NCI-H748 (cell line): Measurements from ENCODE around the gene CTSD.
A peak's percentile ranks its signal among the peaks of the same experiment; 100 is the strongest.

Experiments used
- DNase-seq: peaks from one replicate; lab custom pipeline; 2025; ENCODE audit not compliant: unreplicated experiment; lab: John Stamatoyannopoulos, UW

The CTSD gene

GRCh38 chr11:1782831-1783724, 19.4 kb upstream of the CTSD start:
- no peak for DNase-seq

DNA sequence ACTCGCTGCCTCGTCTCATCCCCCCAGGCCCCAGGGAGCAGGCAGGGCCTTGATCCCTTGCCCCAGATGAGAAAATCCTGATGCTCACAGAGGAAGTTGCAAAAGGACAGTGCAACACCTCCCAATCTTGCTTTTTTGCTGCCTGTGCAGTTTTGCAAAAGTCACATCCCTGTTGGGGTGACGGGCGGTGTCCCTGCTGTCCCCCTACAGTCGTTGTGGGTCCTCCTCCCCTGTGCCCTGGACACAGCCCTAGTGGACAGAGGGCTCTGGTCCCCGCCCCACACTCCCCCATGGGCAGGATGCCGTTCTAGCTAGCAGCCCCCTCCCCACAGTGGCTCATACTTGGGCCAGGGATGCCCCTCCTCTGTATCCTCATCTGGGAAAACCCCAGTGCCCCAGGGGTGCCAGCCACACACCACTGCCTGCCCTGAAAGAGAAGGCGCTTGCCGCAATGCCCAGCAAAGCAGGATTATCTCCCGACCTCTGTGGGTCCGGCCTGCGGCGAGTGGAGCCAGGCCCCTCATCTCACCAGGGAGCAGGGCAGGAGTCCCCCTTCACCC, 18.4 kb upstream of the CTSD start:
- no peak for DNase-seq

- DNase-seq = no peak
Measured at GRCh38 chr11:1781593-1781975, 17.9 kb upstream of the CTSD start.

DNA sequence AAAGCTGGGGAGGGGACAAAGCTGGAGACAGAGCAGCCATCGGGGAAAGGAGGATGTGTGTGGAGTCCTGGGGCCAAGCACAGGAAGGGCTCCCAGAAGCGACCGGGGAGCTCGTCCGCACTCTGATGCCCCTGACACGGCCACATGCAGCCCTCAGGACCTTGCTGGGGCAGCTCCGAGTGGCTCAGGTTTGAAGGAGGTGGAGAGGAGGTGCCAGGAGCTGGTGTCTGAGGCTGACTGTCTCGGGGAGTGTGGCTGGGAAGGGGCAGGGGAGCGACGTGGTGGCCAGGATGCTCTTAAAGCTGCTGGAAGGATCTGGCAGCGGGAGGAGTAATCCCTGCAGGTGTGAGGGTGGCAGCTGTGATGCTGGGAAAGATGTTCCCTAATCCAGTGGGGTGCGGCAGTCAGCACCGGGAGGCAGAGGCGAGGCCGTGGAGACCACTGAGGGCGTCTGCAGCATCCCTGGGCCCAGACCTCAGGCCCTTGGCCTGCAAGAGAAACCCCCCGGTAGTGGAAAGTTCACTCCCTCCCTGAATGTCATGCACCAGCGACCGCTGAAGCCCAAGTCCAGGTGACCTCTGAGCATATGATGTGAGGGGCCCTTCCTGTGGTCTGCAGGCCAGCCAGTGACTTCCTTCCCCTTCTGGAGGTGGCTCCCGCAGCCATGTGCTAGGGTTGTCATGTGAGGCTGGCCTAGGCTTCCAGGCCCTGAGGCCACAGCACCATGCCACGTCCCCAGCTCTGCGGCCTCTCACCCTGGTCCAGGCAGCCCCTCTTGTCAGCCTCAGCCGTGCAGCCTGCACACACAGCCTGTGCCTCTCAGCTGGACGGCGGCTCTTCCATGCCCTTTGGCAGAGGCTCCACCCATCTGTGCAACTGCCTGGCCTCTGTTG, 17.2 kb upstream of the CTSD start:
- DNase-seq = no peak

DNA sequence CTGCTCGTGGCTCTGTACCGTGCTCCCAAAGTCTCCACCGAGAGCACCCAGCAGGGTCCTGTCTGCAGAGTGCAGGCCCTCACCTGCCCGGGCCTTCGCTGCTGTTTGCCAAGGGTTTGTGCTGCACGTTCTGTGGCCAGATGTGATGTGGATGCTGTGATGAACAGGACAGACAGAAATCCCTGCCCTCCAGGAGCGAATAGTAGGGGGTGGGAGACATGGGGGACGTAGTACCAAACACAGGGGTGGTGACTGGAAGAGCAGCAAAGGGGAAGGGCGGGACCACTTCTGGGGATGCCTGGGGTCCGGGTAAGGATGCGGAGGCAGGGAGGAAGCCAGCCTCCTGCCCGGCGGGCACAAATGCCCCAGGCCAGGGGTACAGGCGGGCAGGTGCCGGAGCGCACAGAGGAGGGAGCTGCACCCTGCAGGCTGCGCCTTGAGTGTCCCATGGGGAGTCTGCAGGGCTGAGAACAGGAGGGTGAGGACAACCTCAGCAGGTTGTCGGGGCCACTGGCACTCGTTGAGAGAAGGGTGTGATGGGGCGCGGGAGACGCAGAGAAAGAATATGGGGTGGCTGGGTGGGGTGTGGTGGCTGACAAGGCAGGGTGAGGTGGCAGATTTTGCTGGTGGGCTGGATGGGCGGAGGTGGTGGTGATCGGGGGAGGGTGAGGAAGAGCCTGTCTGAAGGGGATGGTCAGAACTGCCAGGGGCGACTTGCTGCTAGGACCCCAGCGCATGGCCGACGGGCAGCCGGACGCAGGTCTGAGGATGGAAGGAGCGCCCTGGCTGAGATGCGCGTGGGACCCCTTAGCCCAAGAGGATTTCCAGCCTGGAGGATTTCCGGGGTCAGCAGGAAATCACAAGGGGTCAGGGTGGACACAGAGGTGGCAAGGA, 16.3 kb upstream of the CTSD start:
- no peak for DNase-seq

DNA sequence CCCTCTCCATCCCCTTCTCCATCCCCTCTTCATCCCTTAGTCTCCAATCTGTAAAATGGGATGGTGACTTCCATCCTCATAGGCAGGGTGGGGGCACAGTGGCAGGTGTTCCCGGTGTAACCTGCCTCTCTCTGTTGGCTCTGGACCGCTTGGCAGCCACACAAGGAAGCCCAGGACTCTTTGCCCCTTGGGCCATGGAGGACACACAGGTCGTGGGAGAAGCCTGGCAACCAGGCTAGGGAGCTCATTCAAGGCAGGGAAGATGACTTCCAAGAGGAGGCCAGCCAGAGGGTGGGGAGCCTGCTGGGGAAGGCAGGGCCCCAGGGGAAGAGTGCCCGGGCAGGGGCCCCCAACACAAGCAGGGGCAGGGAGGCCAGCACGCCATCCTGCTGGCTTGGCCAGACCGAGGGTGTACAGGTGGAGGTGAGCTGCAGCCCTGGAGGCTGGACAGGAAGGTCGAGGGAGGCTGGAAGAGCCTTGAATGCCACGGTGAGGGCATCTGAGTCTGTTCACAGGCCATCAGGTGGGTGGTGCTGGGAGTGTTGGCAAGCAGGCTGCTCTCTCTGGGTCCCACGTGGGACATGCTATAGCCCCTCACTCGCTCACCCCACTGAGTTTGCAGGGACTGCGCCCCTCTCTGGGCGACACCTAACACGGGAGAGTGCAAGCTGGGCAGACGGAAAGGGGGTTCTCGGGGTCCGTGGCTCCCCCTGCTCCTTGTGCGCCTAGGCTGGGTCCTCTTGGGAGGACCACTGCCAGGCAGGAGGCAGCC, 15.5 kb upstream of the CTSD start:
- DNase-seq = no peak

GRCh38 chr11:1778141-1778911, 14.6 kb upstream of the CTSD start:
- no peak for DNase-seq

- no peak for DNase-seq
Measured at GRCh38 chr11:1777737-1778136, 14.0 kb upstream of the CTSD start.

DNA sequence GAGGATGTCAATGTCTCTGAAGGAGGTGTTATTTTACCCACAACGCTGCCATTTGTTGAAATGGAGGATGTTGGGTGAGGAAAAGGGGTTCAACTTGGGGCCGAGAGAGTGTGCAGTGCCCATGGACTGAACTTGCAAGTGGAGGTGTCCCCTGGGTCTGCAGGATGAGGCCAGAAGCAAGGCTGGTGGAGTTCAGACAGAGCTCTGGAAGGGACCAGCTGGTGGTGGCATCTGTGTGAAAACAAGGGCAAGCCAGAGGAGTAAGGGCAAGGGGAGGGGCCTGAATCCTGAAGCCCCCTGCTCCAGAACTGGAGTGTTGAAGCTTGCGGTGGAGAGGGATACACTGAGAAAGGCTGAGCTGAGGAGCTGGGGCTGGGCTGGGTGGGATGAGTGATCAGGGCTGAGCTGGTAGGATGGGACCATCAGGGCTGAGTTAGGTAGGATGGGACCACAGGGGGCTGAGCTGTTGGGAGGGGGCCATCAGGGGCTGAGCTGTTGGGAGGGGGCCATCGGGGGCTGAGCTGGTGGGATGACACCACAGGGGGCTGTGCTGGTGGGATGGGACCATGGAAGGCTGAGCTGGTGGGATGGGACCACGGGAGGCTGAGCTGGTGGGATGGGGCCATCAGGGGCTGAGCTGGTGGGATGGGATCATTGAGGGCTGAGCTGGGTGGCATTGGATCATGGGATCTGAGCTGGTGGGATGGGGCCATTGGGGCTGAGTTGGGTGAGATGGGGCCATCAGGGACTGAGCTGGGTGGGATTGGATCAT, 13.4 kb upstream of the CTSD start:
- DNase-seq = no peak

GRCh38 chr11:1776331-1776851, 12.7 kb upstream of the CTSD start:
- DNase-seq = no peak

DNA sequence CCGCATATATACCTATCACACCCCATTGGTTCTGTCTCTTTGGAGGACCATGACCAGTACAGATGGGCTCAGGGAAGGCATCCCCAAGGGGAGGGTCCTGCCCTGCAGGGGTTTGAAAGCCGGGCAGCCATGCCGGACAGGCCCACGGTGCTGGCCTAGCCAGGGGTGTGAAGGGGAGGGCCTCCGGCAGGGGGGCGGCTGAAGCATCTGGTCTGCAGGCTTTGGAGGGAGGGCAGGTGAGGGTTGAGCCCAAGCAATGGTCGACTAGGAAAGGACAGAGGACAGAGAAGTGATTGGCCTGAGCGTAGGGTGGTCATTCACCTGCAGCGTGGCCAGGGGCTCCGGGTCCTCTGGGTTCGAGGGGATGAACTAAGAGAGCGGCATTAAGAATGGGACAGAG, 11.2 kb upstream of the CTSD start:
- DNase-seq = no peak

GRCh38 chr11:1773994-1774550, 10.3 kb upstream of the CTSD start:
- DNase-seq = no peak

- no peak for DNase-seq
Measured at GRCh38 chr11:1773131-1773993, 9.6 kb upstream of the CTSD start.

DNA sequence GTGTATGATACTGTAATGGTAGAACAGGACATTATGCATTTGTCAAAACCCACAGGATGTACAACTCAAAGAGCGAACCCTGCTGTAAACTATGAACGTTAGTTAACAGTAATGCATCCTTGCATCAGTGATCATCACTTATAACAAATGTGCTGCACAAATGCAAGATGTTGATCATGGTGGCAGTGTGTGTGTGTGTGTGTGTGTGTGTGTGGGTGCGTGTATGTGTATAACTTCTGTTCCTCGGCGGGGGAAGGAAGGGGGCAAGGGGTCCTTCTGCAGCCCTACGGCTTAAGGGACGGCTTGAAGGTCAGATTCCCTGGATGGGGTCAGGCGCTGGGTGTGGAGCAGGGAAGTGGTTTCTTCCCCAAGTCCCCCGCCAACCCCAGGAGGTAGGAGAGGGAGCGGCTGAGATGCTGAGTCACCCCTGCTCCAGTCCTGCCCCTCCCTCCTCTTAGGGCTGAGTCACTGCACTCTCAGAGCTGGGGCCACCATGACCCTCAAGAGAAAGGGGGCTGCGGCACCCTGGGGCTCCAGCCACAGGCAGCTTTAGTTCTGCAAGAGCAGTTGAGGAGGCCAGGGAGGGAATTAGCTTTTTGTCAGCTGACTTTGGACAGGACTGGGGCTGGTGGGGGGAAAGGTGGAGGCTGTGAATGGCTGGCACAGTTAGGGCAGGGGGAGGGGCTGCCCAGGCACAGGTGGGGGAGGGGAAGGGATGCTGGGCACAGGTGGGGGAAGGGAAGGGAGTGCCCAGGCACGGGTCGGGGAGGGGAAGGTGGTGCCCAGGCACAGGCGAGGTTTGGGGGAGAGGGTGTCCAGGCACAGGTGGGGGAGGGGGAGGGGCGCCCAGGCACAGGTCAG, 8.8 kb upstream of the CTSD start:
- peak; percentile 34 for DNase-seq

GRCh38 chr11:1771700-1772099, 8.0 kb upstream of the CTSD start:
- DNase-seq = no peak

DNA sequence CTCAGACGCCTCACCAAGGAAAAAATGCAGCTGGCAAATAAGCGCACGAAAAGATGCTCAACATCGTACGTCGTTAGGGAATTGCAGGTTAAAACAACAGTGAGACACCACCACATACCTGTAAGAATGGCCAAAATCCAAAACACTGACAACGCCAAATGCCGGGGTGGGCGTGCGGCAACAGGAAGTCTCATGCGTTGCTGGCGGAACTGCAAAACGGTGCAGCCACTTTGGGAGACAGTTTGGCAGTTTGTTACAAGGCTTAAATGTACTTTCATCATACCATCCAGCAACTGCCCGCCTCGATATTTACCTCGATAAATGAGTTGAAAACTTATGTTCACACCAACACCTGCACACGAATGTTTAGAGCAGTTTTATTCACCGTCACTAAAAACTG, 7.5 kb upstream of the CTSD start:
- no peak for DNase-seq
